GM19099 (cell line): ENCODE measurements around the gene SLCO4C1.

Source experiments
- POLR2A ChIP-seq: IDR thresholded peaks from 3 replicates; pipeline ENCODE4 v1.6.1; 2011; ENCODE audit warnings: low read depth; ENCODE audit not compliant: insufficient read length; ENCODE audit errors: extremely low read depth

SLCO4C1 gene

GRCh38 chr5:102222772-102223171 lies 73.3 kb downstream of the SLCO4C1 start:
- TF ChIP-seq POLR2A: no peak

GRCh38 chr5:102221949-102222348 lies 74.1 kb downstream of the SLCO4C1 start:
- no peak for TF ChIP-seq POLR2A

GRCh38 chr5:102218159-102218558 lies 77.9 kb downstream of the SLCO4C1 start:
- TF ChIP-seq POLR2A: no peak

DNA sequence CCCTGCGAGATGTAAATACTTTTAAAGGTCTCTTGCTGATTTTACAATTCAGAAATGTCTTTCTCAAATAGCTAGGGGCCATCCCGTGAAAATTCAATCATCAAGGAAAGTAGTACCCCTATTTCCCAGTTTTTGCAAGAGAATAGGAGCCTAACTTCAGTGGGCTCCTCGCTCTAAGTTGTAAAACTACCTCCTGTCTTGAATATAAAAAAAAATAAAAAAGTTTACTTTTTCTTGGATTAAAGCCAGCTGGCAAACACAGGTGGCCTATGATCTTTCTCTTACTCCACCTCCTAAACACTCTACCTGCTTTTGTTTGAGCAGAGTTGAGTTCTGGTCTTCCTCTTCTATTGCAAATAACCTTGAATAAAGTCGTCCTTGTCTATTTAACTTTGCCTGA lies 79.4 kb downstream of the SLCO4C1 start:
- no peak for TF ChIP-seq POLR2A

DNA sequence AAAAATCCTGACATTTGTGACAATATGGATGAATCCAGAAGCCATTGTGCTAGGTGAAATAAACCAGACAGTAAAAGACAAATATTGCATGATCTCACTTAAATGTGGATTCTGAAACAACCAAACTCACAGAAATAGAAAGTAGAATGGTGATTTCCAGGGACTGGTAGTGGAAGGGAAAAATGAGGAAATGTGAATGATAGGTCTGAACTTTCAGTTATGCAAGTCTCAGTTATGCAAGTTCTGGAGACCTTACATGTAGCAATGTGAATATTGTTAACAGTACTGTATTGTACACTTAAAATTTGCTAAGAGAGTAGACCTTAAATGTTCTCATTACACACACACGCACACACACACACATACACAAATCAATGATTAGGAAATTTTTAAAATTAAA lies 84.9 kb downstream of the SLCO4C1 start:
- TF ChIP-seq POLR2A: no peak

- no peak for TF ChIP-seq POLR2A
Observed at GRCh38 chr5:102200861-102201260, 95.2 kb downstream of the SLCO4C1 start.

GRCh38 chr5:102196481-102196880 lies 99.6 kb downstream of the SLCO4C1 start:
- no peak for TF ChIP-seq POLR2A
